ENCODE data around the gene TTYH2. TPM values are rescaled to one million over a fixed set of nuclear protein-coding genes. Genes with fewer than 3 reads are reported as not detected.

The TTYH2 gene
- polyA plus RNA-seq, 1 of the 3 experiments (the other 2 are of a cell fraction), result 16.1 TPM

DNA sequence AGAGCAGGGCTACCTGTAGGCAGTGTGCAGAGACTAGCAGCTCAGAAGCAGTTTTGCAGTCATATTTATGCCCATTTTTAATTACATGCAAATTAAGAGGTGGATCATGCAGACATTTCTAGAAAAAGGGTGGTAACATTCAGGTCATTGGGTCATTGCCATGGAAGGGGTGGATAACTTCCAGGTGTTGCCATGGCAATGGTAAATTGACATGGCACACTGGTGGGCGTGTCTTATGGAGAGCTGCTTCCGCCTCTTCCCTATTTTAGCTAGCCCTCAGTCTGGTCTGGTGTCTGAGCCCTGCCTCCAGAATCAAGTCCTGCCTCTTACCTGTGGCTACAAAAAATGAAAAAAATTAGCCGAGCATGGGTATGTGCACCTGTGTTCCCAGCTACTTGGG lies 57.9 kb downstream of the TTYH2 start:
- no peaks in the 10 kb centered on the region for H3K79me2 ChIP-seq (ENCODE audit: insufficient read depth)
- H3F3A ChIP-seq (replicated peaks; ENCODE audit: insufficient read depth), result no peaks in the 10 kb centered on the region
- no peaks in the 10 kb centered on the region for H3K36me3 ChIP-seq (replicated peaks in 1 of 2; ENCODE audit: control insufficient read depth in 1 of 2, insufficient read depth in 2 of 2, low read length in 1 of 2)
- no peak overlapping the region for H3K4me3 ChIP-seq (ENCODE audit: low read depth in 2 of 2, low read length in 1 of 2)
- no peaks in the 10 kb centered on the region for H3K4me1 ChIP-seq (ENCODE audit: control insufficient read depth in 1 of 2, insufficient read depth in 2 of 2, low read depth in 1 of 2, low read length in 1 of 2)
- no peak overlapping the region for H3K9ac ChIP-seq
- H3K9me2 ChIP-seq, result no peaks in the 10 kb centered on the region
- no peak overlapping the region for H3K27ac ChIP-seq (ENCODE audit: low read depth in 2 of 2, low read length in 1 of 2)
- H2AFZ ChIP-seq (ENCODE audit: low read depth), result no peak overlapping the region
- DNase-seq, result no peak
- H4K20me1 ChIP-seq (ENCODE audit: insufficient read depth), result no peaks in the 10 kb centered on the region
- no peaks in the 10 kb centered on the region for H3K9me3 ChIP-seq
- CTCF ChIA-PET, result interaction anchor here (0.8 to 2.1 kb wide), 7 partner anchors 10 to 186 kb away, joined by 3 to 4 read pairs (median 3); no protein-coding TSS in a partner anchor
- 45% methylated on average over 3 of the region's 3 CpGs for WGBS (ENCODE audit: low lambda C conversion rate)
- no peaks in the 10 kb centered on the region for H3K27me3 ChIP-seq (ENCODE audit: insufficient read depth)
- H3K4me2 ChIP-seq, result no peak overlapping the region
- POLR2A ChIA-PET, result no interaction called here
- TF ChIP-seq, protein P1, sequence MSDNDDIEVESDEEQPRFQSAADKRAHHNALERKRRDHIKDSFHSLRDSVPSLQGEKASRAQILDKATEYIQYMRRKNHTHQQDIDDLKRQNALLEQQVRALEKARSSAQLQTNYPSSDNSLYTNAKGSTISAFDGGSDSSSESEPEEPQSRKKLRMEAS (IDR thresholded peaks at IDR 0.05; ENCODE audit: low read depth), result no peak
- TF ChIP-seq, protein P2, sequence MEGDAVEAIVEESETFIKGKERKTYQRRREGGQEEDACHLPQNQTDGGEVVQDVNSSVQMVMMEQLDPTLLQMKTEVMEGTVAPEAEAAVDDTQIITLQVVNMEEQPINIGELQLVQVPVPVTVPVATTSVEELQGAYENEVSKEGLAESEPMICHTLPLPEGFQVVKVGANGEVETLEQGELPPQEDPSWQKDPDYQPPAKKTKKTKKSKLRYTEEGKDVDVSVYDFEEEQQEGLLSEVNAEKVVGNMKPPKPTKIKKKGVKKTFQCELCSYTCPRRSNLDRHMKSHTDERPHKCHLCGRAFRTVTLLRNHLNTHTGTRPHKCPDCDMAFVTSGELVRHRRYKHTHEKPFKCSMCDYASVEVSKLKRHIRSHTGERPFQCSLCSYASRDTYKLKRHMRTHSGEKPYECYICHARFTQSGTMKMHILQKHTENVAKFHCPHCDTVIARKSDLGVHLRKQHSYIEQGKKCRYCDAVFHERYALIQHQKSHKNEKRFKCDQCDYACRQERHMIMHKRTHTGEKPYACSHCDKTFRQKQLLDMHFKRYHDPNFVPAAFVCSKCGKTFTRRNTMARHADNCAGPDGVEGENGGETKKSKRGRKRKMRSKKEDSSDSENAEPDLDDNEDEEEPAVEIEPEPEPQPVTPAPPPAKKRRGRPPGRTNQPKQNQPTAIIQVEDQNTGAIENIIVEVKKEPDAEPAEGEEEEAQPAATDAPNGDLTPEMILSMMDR (IDR thresholded peaks at IDR 0.05), result no peak
- TF ChIP-seq RXRA (IDR thresholded peaks at IDR 0.05; ENCODE audit: borderline replicate concordance, low read depth) (no peak), SMC3 (IDR thresholded peaks at IDR 0.05; ENCODE audit: low read depth, low read length) (no peak), YY1 (IDR thresholded peaks at IDR 0.05; ENCODE audit: low read depth) (no peak), SIN3A (IDR thresholded peaks at IDR 0.05; ENCODE audit: borderline replicate concordance, low read depth, low read length) (no peak), MEF2A (IDR thresholded peaks at IDR 0.05; ENCODE audit: borderline replicate concordance, low read depth) (no peak), RAD21 (IDR thresholded peaks at IDR 0.05; ENCODE audit: low read length) (no peak), FOXJ3 (CRISPR knock-in tag; IDR thresholded peaks at IDR 0.05) (no peak)
- TF ChIP-seq, protein P3, sequence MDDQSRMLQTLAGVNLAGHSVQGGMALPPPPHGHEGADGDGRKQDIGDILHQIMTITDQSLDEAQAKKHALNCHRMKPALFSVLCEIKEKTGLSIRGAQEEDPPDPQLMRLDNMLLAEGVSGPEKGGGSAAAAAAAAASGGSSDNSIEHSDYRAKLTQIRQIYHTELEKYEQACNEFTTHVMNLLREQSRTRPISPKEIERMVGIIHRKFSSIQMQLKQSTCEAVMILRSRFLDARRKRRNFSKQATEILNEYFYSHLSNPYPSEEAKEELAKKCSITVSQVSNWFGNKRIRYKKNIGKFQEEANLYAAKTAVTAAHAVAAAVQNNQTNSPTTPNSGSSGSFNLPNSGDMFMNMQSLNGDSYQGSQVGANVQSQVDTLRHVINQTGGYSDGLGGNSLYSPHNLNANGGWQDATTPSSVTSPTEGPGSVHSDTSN (IDR thresholded peaks at IDR 0.05), result no peak
- TF ChIP-seq, protein P4, sequence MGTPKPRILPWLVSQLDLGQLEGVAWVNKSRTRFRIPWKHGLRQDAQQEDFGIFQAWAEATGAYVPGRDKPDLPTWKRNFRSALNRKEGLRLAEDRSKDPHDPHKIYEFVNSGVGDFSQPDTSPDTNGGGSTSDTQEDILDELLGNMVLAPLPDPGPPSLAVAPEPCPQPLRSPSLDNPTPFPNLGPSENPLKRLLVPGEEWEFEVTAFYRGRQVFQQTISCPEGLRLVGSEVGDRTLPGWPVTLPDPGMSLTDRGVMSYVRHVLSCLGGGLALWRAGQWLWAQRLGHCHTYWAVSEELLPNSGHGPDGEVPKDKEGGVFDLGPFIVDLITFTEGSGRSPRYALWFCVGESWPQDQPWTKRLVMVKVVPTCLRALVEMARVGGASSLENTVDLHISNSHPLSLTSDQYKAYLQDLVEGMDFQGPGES (IDR thresholded peaks at IDR 0.05; ENCODE audit: low read depth, low read length), result no peak

DNA sequence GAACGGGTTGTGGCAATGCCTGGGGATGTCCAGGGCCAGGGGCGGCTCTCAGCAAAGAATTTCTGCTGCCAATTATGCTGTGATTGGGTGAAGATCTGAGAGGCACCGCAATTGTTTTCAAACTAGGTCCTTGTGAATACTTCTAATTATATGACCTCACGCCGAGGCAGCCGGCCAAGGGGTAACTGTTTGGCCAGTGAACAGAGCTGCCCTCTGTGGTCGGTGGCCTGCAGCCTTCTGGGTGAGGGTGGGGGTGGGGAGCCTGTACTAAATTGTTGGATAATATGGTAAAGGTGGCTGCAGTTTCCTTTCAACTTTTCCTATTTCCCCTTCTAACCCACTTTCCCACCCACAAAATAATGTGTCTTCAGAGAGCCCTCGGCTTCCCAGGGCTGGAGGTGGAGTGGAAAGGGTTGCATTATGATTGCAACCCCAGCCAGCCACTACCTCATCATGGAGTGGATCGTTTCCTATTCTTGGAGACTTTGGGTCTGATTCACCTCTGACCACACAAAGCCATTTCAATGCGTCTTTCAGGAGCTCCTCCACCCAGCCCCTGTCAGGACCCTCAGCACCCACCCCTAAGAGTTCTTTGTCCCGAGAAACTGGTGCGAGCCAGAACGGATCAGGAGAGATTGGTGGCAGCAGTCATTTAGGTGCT lies 58.7 kb downstream of the TTYH2 start:
- DNase-seq, result no peak
- Histone ChIP-seq H3K4me1 (ENCODE audit: control insufficient read depth in 1 of 2, insufficient read depth in 2 of 2, low read depth in 1 of 2, low read length in 1 of 2) (no peaks in the 10 kb centered on the region), H3F3A (replicated peaks; ENCODE audit: insufficient read depth) (no peaks in the 10 kb centered on the region), H2AFZ (ENCODE audit: low read depth) (no peak overlapping the region), H3K27ac (ENCODE audit: low read depth in 2 of 2, low read length in 1 of 2) (no peak overlapping the region), H3K4me3 (ENCODE audit: low read depth in 2 of 2, low read length in 1 of 2) (no peak overlapping the region), H3K9me2 (no peaks in the 10 kb centered on the region), H3K9me3 (no peaks in the 10 kb centered on the region), H3K36me3 (replicated peaks in 1 of 2; ENCODE audit: control insufficient read depth in 1 of 2, insufficient read depth in 2 of 2, low read length in 1 of 2) (no peaks in the 10 kb centered on the region), H3K9ac (no peak overlapping the region), H3K79me2 (ENCODE audit: insufficient read depth) (no peaks in the 10 kb centered on the region), H3K27me3 (ENCODE audit: insufficient read depth) (no peaks in the 10 kb centered on the region), H3K4me2 (no peak overlapping the region), H4K20me1 (ENCODE audit: insufficient read depth) (no peaks in the 10 kb centered on the region)
- TF ChIP-seq MXI1 (IDR thresholded peaks at IDR 0.05; ENCODE audit: low read depth, low read length), result no peak
- ChIA-PET CTCF (interaction anchor here (1.1 to 1.6 kb wide), 4 partner anchors 13 to 185 kb away, joined by 3 to 5 read pairs (median 4); no protein-coding TSS in a partner anchor), POLR2A (no interaction called here)
- WGBS (ENCODE audit: low lambda C conversion rate), result 64% methylated on average over 13 of the region's 13 CpGs

Data from SK-N-SH (cell line).